Measurements from ENCODE around the gene TPH2.

Gene TPH2

DNA sequence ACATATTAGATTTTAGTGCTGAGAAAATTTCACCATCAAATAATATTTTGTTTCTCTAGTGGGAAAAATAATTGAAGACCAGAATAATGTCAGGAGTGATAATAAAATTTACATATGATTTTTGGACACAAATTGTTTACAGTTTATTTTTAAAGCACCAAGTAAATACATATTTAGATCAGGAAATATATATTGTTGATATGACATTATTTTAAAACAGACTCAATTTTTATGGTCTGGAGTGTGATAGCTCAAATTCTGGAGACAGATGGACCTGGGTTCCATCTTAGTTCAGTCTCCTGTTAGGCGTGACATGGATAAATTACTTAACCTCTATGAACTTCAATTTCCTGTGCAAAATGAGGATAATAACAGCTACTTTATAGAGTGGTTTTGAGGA is 135.4 kb downstream of the TPH2 start:
- TF ChIP-seq MYC (IDR thresholded peaks at IDR 0.05; ENCODE audit: low read depth, low read length) (no peak), POLR2A (IDR thresholded peaks at IDR 0.05; ENCODE audit: extremely low read depth, insufficient read length) (no peak)
- TF ChIP-seq, protein P1, sequence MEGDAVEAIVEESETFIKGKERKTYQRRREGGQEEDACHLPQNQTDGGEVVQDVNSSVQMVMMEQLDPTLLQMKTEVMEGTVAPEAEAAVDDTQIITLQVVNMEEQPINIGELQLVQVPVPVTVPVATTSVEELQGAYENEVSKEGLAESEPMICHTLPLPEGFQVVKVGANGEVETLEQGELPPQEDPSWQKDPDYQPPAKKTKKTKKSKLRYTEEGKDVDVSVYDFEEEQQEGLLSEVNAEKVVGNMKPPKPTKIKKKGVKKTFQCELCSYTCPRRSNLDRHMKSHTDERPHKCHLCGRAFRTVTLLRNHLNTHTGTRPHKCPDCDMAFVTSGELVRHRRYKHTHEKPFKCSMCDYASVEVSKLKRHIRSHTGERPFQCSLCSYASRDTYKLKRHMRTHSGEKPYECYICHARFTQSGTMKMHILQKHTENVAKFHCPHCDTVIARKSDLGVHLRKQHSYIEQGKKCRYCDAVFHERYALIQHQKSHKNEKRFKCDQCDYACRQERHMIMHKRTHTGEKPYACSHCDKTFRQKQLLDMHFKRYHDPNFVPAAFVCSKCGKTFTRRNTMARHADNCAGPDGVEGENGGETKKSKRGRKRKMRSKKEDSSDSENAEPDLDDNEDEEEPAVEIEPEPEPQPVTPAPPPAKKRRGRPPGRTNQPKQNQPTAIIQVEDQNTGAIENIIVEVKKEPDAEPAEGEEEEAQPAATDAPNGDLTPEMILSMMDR (IDR thresholded peaks at IDR 0.05; ENCODE audit: low read depth, low read length), result no peak
- TF ChIP-seq, protein P2, sequence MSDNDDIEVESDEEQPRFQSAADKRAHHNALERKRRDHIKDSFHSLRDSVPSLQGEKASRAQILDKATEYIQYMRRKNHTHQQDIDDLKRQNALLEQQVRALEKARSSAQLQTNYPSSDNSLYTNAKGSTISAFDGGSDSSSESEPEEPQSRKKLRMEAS (IDR thresholded peaks at IDR 0.05; ENCODE audit: low read depth, low read length), result no peak
- H3K4me3 ChIP-seq (ENCODE audit: low read depth, low read length), result no peak overlapping the region
- no peak for DNase-seq (ENCODE audit: low read depth)

DNA sequence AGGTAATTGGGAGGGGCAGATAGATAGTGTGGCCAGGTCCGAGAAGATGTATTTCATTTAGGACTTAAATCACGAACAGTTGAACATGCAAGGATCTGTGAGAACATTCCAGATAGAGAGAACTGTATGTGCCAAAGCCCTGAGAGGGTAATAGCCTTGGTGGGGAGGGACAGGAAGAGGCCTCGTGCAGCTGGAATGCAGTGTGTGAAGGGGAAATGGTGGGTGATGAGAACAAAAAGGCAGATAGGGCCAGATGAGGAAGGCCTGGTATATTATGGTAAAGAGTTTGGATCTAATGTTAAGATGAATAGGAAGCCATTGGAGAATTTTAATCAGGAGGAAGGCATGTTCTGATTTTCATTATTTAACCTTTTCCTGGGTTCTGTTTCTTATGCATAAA is 136.3 kb downstream of the TPH2 start:
- DNase-seq (ENCODE audit: low read depth), result no peak
- TF ChIP-seq, protein P1 (IDR thresholded peaks at IDR 0.05; ENCODE audit: low read depth, low read length), result no peak
- TF ChIP-seq MYC (IDR thresholded peaks at IDR 0.05; ENCODE audit: low read depth, low read length) (no peak), POLR2A (IDR thresholded peaks at IDR 0.05; ENCODE audit: extremely low read depth, insufficient read length) (no peak)
- H3K4me3 ChIP-seq (ENCODE audit: low read depth, low read length), result no peak overlapping the region

DNA sequence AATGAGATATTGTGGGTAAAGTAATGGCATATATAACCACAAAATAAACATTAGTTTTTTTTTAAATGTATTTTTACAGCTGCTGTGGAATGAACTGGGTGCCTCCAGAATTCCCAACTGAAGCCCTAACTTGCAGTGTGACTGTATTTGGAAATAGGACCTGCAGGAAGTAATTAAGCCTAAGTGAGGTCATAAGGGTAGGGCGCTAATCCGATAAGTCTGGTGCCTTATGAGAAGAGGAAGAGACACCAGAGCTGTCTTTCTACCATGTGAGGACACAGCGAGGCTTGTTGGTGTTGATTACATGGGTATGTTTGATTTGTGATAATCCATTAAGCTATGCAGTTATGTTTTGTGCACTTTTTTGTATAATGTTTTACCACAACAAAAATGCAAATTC is 136.8 kb downstream of the TPH2 start:
- TF ChIP-seq, protein P2 (IDR thresholded peaks at IDR 0.05; ENCODE audit: low read depth, low read length), result no peak
- TF ChIP-seq, protein P1 (IDR thresholded peaks at IDR 0.05; ENCODE audit: low read depth, low read length), result no peak
- no peak for TF ChIP-seq MYC (IDR thresholded peaks at IDR 0.05; ENCODE audit: low read depth, low read length)
- no peak for TF ChIP-seq POLR2A (IDR thresholded peaks at IDR 0.05; ENCODE audit: extremely low read depth, insufficient read length)
- no peak for DNase-seq (ENCODE audit: low read depth)
- H3K4me3 ChIP-seq (ENCODE audit: low read depth, low read length), result no peak overlapping the region

DNA sequence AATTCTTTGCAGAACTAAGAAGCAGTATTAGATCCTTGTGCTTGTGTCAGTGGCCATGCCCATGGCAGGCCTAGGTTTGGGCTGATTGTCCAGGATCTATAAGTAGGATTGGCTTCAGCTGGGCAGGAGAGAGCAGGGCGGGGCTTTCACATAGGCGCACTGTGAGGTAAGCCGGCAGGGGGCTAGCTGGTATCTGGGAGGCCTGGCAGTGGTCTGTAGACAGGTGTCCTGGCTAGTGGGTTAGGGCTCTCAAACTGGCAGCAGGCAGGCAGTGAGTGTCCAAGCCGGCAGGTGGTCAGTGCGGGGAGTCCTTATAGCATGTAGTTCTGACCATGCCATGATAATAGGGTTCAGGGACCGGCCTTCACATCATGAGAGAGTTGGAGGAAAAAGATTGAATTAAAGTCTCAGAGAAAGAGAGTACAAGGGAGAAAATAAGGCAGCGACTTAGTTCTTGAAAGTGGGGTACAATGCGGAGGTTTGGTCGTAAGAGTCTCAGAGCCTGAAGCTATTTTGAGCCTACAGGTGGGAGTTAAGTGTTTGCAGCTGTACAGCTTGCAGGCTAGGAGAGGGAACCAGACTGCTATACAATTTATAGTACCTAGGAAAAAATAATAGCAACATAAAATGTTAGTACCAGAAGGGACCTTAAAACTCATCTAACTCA is 137.4 kb downstream of the TPH2 start:
- no peak for DNase-seq (ENCODE audit: low read depth)
- no peak for TF ChIP-seq POLR2A (IDR thresholded peaks at IDR 0.05; ENCODE audit: extremely low read depth, insufficient read length)
- no peak overlapping the region for H3K4me3 ChIP-seq (ENCODE audit: low read depth, low read length)

DNA sequence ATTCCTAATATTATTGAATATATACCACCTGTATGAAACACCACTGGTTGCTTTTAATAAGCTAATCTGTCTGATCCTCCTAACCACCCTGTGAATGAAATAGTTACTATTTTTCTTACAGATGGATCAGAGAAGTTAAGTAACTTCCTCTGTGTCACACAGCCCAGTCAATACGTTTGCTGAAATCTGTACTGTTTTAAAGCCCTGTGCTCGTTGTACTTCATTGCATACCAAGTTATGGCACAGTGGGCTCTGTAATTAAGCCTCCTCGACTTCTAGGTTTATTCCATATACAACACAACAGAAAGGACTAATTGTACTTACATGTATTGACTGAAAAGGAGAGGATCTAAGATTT is 137.9 kb downstream of the TPH2 start:
- no peak for TF ChIP-seq POLR2A (IDR thresholded peaks at IDR 0.05; ENCODE audit: extremely low read depth, insufficient read length)
- TF ChIP-seq, protein P1 (IDR thresholded peaks at IDR 0.05; ENCODE audit: low read depth, low read length), result no peak
- TF ChIP-seq, protein P2 (IDR thresholded peaks at IDR 0.05; ENCODE audit: low read depth, low read length), result no peak
- TF ChIP-seq MYC (IDR thresholded peaks at IDR 0.05; ENCODE audit: low read depth, low read length), result no peak
- H3K4me3 ChIP-seq (ENCODE audit: low read depth, low read length), result no peak overlapping the region
- no peak for DNase-seq (ENCODE audit: low read depth)

DNA sequence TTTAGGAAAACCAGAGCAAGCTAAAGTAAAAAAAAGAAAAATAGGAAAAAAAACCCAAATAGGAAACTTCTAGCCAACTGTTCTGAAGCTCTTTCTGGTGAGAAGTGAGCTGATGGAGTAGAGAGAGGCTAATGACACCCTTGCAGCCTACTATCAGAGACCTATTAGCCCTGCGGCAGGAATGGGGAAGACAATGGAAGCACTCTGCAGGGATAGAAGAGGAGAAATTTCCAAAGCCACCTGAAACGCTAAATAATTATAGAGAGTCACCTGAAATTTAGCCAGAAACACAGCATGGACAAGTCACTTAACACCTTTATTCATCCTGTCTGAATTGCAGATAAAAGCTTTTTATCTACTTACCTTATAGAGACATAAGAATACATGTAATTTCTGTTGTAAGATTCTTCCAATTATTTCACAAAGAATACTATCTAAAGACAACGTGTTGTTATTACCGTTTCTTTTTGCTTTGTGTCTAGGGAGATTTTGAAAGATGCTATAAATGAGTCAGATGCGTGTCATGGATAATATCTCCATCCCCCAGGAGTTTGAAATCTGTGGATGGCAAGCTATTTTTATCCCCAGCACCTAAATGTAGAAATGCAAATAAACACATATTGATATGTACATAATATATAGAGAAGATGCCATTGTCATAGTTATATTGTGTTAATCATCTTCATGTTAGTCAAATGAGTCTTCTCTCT is 138.6 kb downstream of the TPH2 start:
- TF ChIP-seq MYC (IDR thresholded peaks at IDR 0.05; ENCODE audit: low read depth, low read length) (no peak), POLR2A (IDR thresholded peaks at IDR 0.05; ENCODE audit: extremely low read depth, insufficient read length) (no peak)
- TF ChIP-seq, protein P2 (IDR thresholded peaks at IDR 0.05; ENCODE audit: low read depth, low read length), result no peak
- TF ChIP-seq, protein P1 (IDR thresholded peaks at IDR 0.05; ENCODE audit: low read depth, low read length), result no peak
- DNase-seq (ENCODE audit: low read depth), result no peak
- no peak overlapping the region for H3K4me3 ChIP-seq (ENCODE audit: low read depth, low read length)

Data from NB4 (cell line).